ENCODE results near the gene SMR3A.
A peak's percentile ranks its signal among the peaks of the same experiment; 100 is the strongest.

The SMR3A gene

GRCh38 chr4:70360460-70360859, at the start of gene SMR3A:
SMR3A (plus strand) TSS chr4:70360760; CDS start chr4:70362116, 1,356 bp downstream.
- no peak for DNase-seq

- DNase-seq, result no peak
Measured at GRCh38 chr4:70313736-70314135, 46.8 kb upstream of the SMR3A start.

GRCh38 chr4:70315928-70316327, 44.6 kb upstream of the SMR3A start:
- DNase-seq, result peak; percentile 18

- DNase-seq, result no peak
Measured at GRCh38 chr4:70326052-70326451, 34.5 kb upstream of the SMR3A start.

- DNase-seq, result no peak
Measured at GRCh38 chr4:70334681-70335080, 25.9 kb upstream of the SMR3A start, which contains the start of gene CABS1. CABS1 (plus strand) TSS chr4:70334981; CDS start chr4:70335040, 59 bp downstream.

GRCh38 chr4:70336043-70336442, 24.5 kb upstream of the SMR3A start:
- no peak for DNase-seq

GRCh38 chr4:70337886-70338420, 22.6 kb upstream of the SMR3A start:
- DNase-seq, result no peak

GRCh38 chr4:70356185-70356584, 4.4 kb upstream of the SMR3A start:
- DNase-seq, result no peak

- DNase-seq, result no peak
Measured at GRCh38 chr4:70359115-70359661, 1.4 kb upstream of the SMR3A start.

GRCh38 chr4:70364002-70364401, 3.4 kb downstream of the SMR3A start:
- DNase-seq, result no peak

GRCh38 chr4:70365479-70365878, 4.9 kb downstream of the SMR3A start:
- DNase-seq, result no peak

GRCh38 chr4:70367813-70368212, 7.3 kb downstream of the SMR3A start:
- no peak for DNase-seq

- no peak for DNase-seq
Measured at GRCh38 chr4:70371987-70372386, 11.4 kb downstream of the SMR3A start.

- no peak for DNase-seq
Measured at GRCh38 chr4:70372760-70373159, 12.2 kb downstream of the SMR3A start.

GRCh38 chr4:70380578-70380977, 20.0 kb downstream of the SMR3A start:
- no peak for DNase-seq

GRCh38 chr4:70382691-70383181, 22.2 kb downstream of the SMR3A start, which contains the start of gene SMR3B:
SMR3B (plus strand) TSS chr4:70383131; CDS start chr4:70384511, 1,380 bp downstream.
- DNase-seq, result no peak

- no peak for DNase-seq
Measured at GRCh38 chr4:70392057-70392776, 31.7 kb downstream of the SMR3A start.

- DNase-seq, result no peak
Measured at GRCh38 chr4:70397580-70397979, 37.0 kb downstream of the SMR3A start, which contains the start of gene OPRPN. OPRPN (plus strand) TSS chr4:70397940; CDS start chr4:70399286, 1,346 bp downstream.

GRCh38 chr4:70399319-70399718, 38.8 kb downstream of the SMR3A start:
- DNase-seq, result no peak

GRCh38 chr4:70402762-70403161, 42.2 kb downstream of the SMR3A start:
- no peak for DNase-seq

- DNase-seq, result peak; percentile 46
Measured at GRCh38 chr4:70405765-70406164, 45.2 kb downstream of the SMR3A start.
